GM21529 (cell line): ENCODE measurements around the gene HOXB9.

Experiments
- ATAC-seq: cut with Tn5 transposase; IDR thresholded peaks from one replicate; pipeline ENCODE4 v1.9.1; 2021; ENCODE audit not compliant: unreplicated experiment

HOXB9 gene

GRCh38 chr17:48571826-48572417 lies 54.2 kb downstream of the HOXB9 start:
- no peak for ATAC-seq
